Activated B cell treated with CpG ODN at 0.5 μM for 24 hours (primary cell): ENCODE measurements around the gene FNIP2. TPM values are rescaled to one million over a fixed set of nuclear protein-coding genes. Genes with fewer than 3 reads are reported as not detected.
"Not testable (repeated sequence)": the region's sequence is repeated elsewhere in the genome, so short reads cannot be mapped to it uniquely, and the experiment has no call there.

Experiments
- ATAC-seq: fragments of 200-7000 bp; cut with Tn5 transposase; one replicate; pipeline ENCODE4 v1.10.0; 2021; ENCODE audit warnings: low read depth, mild to moderate bottlenecking, moderate library complexity
- CTCF ChIA-PET: fragments of 350-600 bp; sonication (Branson Sonifier 250); formaldehyde crosslinking; loops from one replicate; lab custom pipeline; 2021; ENCODE audit warnings: antibody characterized with exemption; lab: Charles Lee
- POLR2A ChIA-PET: fragments of 350-600 bp; sonication (Branson Sonifier 250); formaldehyde crosslinking; loops from one replicate; lab custom pipeline; 2021; ENCODE audit warnings: antibody characterized with exemption; lab: Charles Lee
- DNase-seq: peaks from one replicate; pipeline ENCODE4 v3.0.0; 2022
- H3K27ac Mint-ChIP-seq: one replicate; pipeline ENCODE4 v1.8.0; 2020; ENCODE audit warnings: mixed read lengths
- H3K27me3 Mint-ChIP-seq: one replicate; pipeline ENCODE4 v1.8.0; 2021; ENCODE audit warnings: mixed read lengths
- H3K36me3 Mint-ChIP-seq: one replicate; pipeline ENCODE4 v1.8.0; 2021; ENCODE audit warnings: low read depth, mixed read lengths
- H3K4me1 Mint-ChIP-seq: one replicate; pipeline ENCODE4 v1.8.0; 2021; ENCODE audit warnings: mixed read lengths
- H3K4me3 Mint-ChIP-seq: one replicate; pipeline ENCODE4 v1.8.0; 2020; ENCODE audit warnings: mild to moderate bottlenecking, mixed read lengths
- H3K9me3 Mint-ChIP-seq: one replicate; pipeline ENCODE4 v1.8.0; 2020; ENCODE audit warnings: mixed read lengths
- CTCF ChIP-seq: fragments of 200-600 bp; IDR thresholded peaks from one replicate; pipeline ENCODE4 v1.8.0; 2022; ENCODE audit warnings: antibody characterized with exemption, mild to moderate bottlenecking
- intact Hi-C: fragments of 100-400 bp; cut with micrococcal nuclease; formaldehyde crosslinking; loops from one replicate; pipeline ENCODE4 v1.15.1; 2024
- total RNA-seq: library from RNA; stranded (reverse); gene quantifications from 2 replicates; pipeline ENCODE4 v1.2.3, GENCODE V29; 2022

The FNIP2 gene
- total RNA-seq, 1 donor from 2014 or later: not detected

- H3K4me3 Mint-ChIP-seq: no peak overlapping the region
- H3K9me3 Mint-ChIP-seq: no peaks in the 10 kb centered on the region
- ATAC-seq (no peak), DNase-seq (no peak)
- ChIA-PET CTCF (no interaction called here), POLR2A (no interaction called here)
- H3K27me3 Mint-ChIP-seq: peaks cover 3% of the 10 kb centered on the region
- no peaks in the 10 kb centered on the region for H3K4me1 Mint-ChIP-seq
- TF ChIP-seq CTCF: no peak
- intact Hi-C loops: no loop called here
- no peak overlapping the region for H3K27ac Mint-ChIP-seq
- no peaks in the 10 kb centered on the region for H3K36me3 Mint-ChIP-seq
Measured at GRCh38 chr4:158894826-158895225, 126.0 kb downstream of the FNIP2 start.

DNA sequence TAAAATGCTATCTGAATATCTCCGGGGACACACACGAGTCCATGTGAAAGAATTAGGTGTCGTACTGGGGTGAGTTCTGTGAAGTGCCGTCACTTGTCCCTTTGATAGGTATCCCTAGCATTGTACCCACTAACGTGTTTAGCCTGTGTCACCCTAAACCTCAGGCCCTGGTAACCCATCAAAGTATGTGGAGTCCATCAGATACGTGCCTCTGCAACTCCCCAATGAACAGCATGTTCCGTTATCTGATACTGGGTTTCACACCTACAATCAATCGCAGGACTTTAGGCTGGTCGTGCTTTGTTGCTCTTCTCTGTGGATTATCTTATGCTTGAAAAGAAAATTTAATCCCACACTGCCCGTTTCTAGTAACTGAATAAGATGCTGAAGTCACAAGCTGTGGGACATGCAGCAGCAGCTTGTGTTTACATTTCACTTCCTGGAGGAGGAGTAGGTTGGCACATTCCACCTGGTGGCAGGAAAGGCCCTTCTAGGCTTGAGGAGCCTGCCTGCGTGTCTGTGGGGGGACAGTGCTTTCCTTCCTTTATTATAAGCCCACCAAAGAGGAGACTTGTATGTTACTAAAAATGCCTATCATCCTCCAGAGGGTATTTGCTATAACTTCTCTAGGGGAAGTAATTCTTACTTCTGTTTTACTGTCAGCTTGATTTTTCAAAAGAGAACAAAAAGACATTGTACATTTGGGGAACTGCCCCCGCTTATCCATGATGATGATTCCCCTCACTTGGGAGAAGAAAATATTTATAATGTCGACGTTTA, 127.2 kb downstream of the FNIP2 start:
- ChIA-PET CTCF (no interaction called here), POLR2A (no interaction called here)
- Mint-ChIP-seq H3K9me3 (no peaks in the 10 kb centered on the region), H3K4me3 (no peak overlapping the region), H3K27ac (no peak overlapping the region), H3K27me3 (no peaks in the 10 kb centered on the region), H3K36me3 (no peaks in the 10 kb centered on the region), H3K4me1 (no peaks in the 10 kb centered on the region)
- no peak for ATAC-seq
- intact Hi-C loops: no loop called here
- DNase-seq: no peak
- TF ChIP-seq CTCF: no peak

DNA sequence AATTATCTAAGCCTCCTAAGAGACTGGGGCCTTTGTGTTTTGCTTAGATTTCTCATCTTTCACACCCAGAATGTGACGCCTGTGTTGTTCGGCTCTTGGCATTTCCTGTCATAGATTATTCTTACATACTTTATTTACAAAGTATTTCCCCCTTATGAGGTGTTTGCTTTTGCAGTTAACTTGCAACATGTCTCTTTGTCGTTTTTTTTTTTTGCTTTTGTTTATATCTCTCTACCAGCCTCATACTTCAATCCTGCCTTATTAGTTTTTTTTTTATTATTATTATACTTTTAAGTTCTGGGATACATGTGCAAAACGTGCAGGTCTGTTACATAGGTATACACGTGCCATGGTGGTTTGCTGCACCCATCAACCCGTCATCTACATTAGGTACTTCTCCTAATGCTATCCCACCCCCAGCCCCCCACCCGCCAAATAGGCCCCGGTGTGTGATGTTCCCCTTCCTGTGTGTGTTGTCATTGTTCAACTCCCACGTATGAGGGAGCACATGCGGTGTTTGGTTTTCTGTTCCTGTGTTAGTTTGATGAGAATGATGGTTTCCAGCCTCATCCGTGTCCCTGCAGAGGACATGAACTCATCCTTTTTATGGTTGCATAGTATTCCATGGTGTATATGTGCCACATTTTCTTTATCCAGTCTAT, 127.9 kb downstream of the FNIP2 start:
- H3K4me3 Mint-ChIP-seq, H3K36me3 Mint-ChIP-seq, DNase-seq, H3K4me1 Mint-ChIP-seq, POLR2A ChIA-PET, CTCF ChIA-PET, H3K9me3 Mint-ChIP-seq, H3K27ac Mint-ChIP-seq, intact Hi-C loops, H3K27me3 Mint-ChIP-seq, ATAC-seq: not testable (repeated sequence)

- H3K4me3 Mint-ChIP-seq, CTCF ChIA-PET, ATAC-seq, H3K9me3 Mint-ChIP-seq, H3K4me1 Mint-ChIP-seq, intact Hi-C loops, DNase-seq, POLR2A ChIA-PET, H3K27ac Mint-ChIP-seq, H3K36me3 Mint-ChIP-seq: not testable (repeated sequence)
- peaks cover 20% of the 10 kb centered on the region for H3K27me3 Mint-ChIP-seq
Measured at GRCh38 chr4:158900408-158900807, 131.6 kb downstream of the FNIP2 start.

GRCh38 chr4:158902280-158903078, 133.7 kb downstream of the FNIP2 start:
- H3K4me1 Mint-ChIP-seq, H3K9me3 Mint-ChIP-seq: not testable (repeated sequence)

GRCh38 chr4:158903079-158903456, 134.2 kb downstream of the FNIP2 start:
- no peak overlapping the region for H3K4me3 Mint-ChIP-seq
- H3K36me3 Mint-ChIP-seq: no peaks in the 10 kb centered on the region
- ATAC-seq: no peak
- peaks cover 4% of the 10 kb centered on the region for H3K4me1 Mint-ChIP-seq
- H3K9me3 Mint-ChIP-seq: no peaks in the 10 kb centered on the region
- H3K27ac Mint-ChIP-seq: no peak overlapping the region
- CTCF ChIA-PET: no interaction called here
- intact Hi-C loops: no loop called here
- TF ChIP-seq CTCF: no peak
- peaks cover 20% of the 10 kb centered on the region for H3K27me3 Mint-ChIP-seq
- no peak for DNase-seq
- POLR2A ChIA-PET: no interaction called here

More at GRCh38 chr4:158902280-158903078, 133.7 kb downstream of the FNIP2 start:
- DNase-seq, H3K4me3 Mint-ChIP-seq, POLR2A ChIA-PET, H3K27ac Mint-ChIP-seq, ATAC-seq, intact Hi-C loops, CTCF ChIA-PET, H3K36me3 Mint-ChIP-seq: not testable (repeated sequence)
- peaks cover 20% of the 10 kb centered on the region for H3K27me3 Mint-ChIP-seq
